BLaER1 treated with 17β-estradiol and CSF1 and Interleukin-3, amounts not matched to agents 10 nM and 100 nM (cell line): ENCODE results near the gene ASS1.

ENCODE experiments used
- H3K27ac ChIP-seq, 11 experiments: shearing (Covaris generic); formaldehyde crosslinking; 2 replicates each; pipeline ENCODE4 v1.8.1; 2022
- H3K27me3 ChIP-seq, 11 experiments: shearing (Covaris generic); formaldehyde crosslinking; 2 replicates each; pipeline ENCODE4 v1.8.1; 2022
- H3K36me3 ChIP-seq, 11 experiments: shearing (Covaris generic); formaldehyde crosslinking; 2 replicates each; pipeline ENCODE4 v1.8.1; 2022
- H3K4me1 ChIP-seq, 10 experiments: shearing (Covaris generic); formaldehyde crosslinking; 2 replicates each; pipeline ENCODE4 v1.8.1; 2022
- H3K4me2 ChIP-seq, 11 experiments: shearing (Covaris generic); formaldehyde crosslinking; 2 replicates each; pipeline ENCODE4 v1.8.1; 2022
- H3K4me3 ChIP-seq, 10 experiments: shearing (Covaris generic); formaldehyde crosslinking; 2 replicates each; pipeline ENCODE4 v1.8.1; 2022
- H3K9ac ChIP-seq, 11 experiments: shearing (Covaris generic); formaldehyde crosslinking; 2 replicates each; pipeline ENCODE4 v1.8.1; 2022
- H3K9me3 ChIP-seq, 11 experiments: shearing (Covaris generic); formaldehyde crosslinking; replicated peaks in 1 of 11; 2 replicates each; pipeline ENCODE4 v1.8.1; 2022
- H4K20me1 ChIP-seq, 11 experiments: shearing (Covaris generic); formaldehyde crosslinking; 2 replicates each; pipeline ENCODE4 v1.8.1; 2022
- Cebpa-rat ChIP-seq, 11 experiments: shearing (Covaris generic); IDR thresholded peaks; 2 replicates each; pipeline ENCODE4 v1.8.1; 2022

ASS1 gene

DNA sequence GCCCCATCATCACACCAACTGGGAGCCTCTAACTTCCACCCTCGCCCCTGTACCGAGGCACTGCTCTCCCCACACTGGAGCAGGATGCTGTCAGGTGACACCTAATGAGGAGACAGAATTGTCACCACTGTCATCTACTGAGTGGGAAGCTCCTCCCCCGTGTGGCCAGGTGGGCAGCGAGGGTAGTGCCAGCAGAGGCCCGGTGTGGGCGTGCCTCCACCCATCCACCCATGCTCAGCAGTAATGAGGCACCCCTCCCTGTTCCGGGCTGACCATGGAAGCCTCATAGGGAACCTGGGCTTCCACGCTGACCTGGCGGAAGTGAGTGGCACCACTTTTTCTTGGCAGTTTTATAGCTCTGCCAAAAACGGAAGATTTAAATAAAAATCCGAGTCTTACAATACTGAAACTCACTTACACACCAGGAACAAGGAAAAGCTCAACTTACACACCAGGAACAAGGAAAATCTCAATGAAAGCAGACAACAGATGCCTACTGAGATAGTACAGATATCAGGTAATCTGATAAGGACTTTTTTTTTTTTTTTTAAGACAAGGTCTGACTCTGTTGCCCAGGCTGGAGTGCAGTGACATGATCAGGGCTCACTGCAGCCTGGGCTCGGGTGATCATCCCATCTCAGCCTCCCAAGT, 30.6 kb upstream of the ASS1 start:
- Histone ChIP-seq H3K4me3 (no peak overlapping the region), H3K4me1 (peaks cover 0 to 49% (median 23%) of the 10 kb centered on the region in 10 experiments; a peak in 18 of 20 replicates), H3K4me2 (peak overlapping the region in 6 of 11 experiments; percentile 5 to 57 (median 30); a peak in 7 of 22 replicates), H3K27ac (no peak overlapping the region), H3K36me3 (no peaks in the 10 kb centered on the region), H3K27me3 (no peaks in the 10 kb centered on the region), H3K9me3 (no peaks in the 10 kb centered on the region), H4K20me1 (peaks cover 0 to 4% (median 0%) of the 10 kb centered on the region in 11 experiments; a peak in 1 of 22 replicates), H3K9ac (no peak overlapping the region)
- no peak for TF ChIP-seq Cebpa-rat (IDR thresholded peaks at IDR 0.05)

DNA sequence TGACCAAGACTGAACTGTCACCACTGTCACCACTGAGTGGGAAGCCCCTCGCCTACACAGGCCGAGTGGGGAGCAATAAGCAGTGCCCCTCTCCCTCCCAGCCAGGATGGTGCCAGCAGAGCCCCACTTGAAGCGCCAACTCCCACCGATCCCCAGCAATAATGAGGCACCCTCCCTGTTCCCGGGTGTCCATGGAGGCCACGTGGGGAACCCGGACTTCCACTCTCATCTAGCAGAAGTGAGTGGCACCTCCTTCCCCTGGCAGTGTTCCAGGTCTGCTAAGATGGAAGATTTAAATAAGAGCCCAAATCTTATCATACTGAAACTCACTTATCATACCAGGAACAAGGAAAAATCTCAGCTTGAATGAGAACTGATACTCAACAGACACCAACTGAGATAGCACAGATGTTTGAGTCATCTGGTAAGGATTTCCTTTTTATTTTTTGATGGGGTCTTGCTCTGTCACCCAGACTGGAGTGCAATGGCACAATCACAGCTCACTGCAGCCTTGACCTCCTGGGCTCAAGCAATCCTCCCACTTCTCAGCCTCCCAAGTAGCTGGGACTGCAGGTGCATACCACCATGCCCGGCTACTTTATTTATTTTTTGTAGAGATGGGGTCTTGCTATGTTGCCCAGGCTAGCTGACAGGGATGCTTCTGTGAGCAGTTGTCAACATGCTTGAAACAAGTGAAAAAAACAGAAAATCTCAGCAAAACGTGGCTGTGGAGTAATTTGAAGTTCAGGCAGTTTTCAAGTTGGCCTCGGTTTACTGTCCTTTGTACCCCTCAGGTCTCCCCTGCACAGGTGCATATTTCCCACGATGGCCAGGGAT, 29.6 kb upstream of the ASS1 start:
- H3K27me3 ChIP-seq, result no peaks in the 10 kb centered on the region
- H3K4me2 ChIP-seq, result peak overlapping the region in 10 of 11 experiments; percentile 5 to 57 (median 24); a peak in 14 of 22 replicates

DNA sequence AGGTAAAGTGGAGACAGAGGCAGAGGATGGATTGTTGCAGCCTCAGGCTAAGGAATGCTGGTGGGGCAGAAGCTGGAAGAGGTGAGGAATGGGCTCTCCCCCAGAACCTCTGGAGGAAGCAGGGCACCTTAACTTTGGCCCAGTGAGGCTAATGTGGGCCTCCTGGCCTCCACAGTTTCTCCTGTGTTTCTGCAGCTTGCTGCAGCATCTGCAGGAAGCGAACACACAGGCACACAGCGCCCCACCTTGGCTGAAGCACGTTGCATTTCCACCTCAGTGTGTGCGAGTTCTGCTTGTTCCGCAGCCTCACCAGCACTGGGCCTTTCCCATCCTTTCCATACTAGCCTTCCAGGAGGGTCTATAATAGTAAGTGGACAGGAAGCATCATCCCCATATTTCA, 27.2 kb upstream of the ASS1 start:
- Histone ChIP-seq H3K27me3 (no peaks in the 10 kb centered on the region), H3K36me3 (no peaks in the 10 kb centered on the region), H3K4me3 (no peak overlapping the region), H3K9me3 (no peaks in the 10 kb centered on the region), H3K9ac (no peak overlapping the region), H3K27ac (no peak overlapping the region), H3K4me2 (no peak overlapping the region), H3K4me1 (peaks cover 18 to 45% (median 38%) of the 10 kb centered on the region in 10 experiments), H4K20me1 (no peaks in the 10 kb centered on the region)
- TF ChIP-seq Cebpa-rat (IDR thresholded peaks at IDR 0.05), result no peak

More for the DNA sequence above, 29.6 kb upstream of the ASS1 start:
- Histone ChIP-seq H4K20me1 (no peaks in the 10 kb centered on the region), H3K9ac (no peak overlapping the region), H3K27ac (peak overlapping the region in 3 of 11 experiments; percentile 6 to 43 (median 9); a peak in 3 of 22 replicates), H3K4me1 (peaks cover 0 to 39% (median 25%) of the 10 kb centered on the region in 10 experiments; a peak in 18 of 20 replicates), H3K36me3 (no peaks in the 10 kb centered on the region), H3K9me3 (no peaks in the 10 kb centered on the region), H3K4me3 (no peak overlapping the region)
- TF ChIP-seq Cebpa-rat (IDR thresholded peaks at IDR 0.05), result no peak

DNA sequence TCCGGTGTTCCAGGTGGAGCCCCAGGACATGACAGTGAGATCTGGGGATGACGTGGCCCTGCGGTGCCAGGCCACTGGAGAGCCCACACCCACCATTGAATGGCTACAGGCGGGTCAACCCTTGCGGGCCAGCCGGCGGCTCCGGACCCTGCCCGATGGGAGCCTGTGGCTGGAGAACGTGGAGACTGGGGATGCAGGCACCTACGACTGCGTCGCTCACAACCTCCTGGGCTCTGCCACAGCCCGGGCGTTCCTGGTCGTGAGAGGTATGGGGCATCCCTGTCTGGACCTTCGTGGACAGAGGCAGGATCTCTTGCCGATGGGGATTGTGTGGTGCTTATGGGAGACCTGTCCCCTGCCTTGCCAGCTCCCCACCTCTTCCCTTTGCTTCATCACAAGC, 26.0 kb upstream of the ASS1 start:
- no peaks in the 10 kb centered on the region for H3K36me3 ChIP-seq
- H3K4me2 ChIP-seq, result no peak overlapping the region; a peak in 1 of 22 replicates
- H4K20me1 ChIP-seq, result no peaks in the 10 kb centered on the region
- H3K4me1 ChIP-seq, result peaks cover 28 to 54% (median 48%) of the 10 kb centered on the region in 10 experiments
- no peaks in the 10 kb centered on the region for H3K9me3 ChIP-seq
- H3K27ac ChIP-seq, result no peak overlapping the region
- TF ChIP-seq Cebpa-rat (IDR thresholded peaks at IDR 0.05), result no peak
- no peaks in the 10 kb centered on the region for H3K27me3 ChIP-seq
- H3K9ac ChIP-seq, result no peak overlapping the region
- no peak overlapping the region for H3K4me3 ChIP-seq

DNA sequence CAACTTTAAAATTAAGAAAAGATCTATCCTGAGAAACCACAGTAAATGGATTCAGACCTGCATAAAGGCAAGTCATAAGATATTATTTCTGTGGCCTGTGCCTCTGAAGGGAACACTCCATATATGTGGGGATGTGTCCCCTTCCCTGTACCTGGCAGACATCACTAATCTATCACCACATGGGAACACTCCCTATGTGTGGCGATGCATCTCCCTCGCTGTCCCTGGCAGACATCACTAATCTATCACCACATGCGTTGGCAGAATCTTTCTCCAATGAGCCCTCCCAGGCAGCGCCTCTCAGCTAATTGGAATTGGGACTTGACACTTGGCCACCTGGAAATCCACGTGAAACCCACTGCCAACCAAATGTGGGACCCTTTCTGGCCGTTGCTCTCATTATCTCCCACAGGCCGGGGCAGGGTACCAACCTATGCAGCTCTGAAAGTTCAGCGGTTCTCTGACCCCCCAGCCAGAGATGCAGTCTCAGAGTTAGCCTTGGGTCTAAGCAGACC, 25.2 kb upstream of the ASS1 start:
- H3K4me3 ChIP-seq, result no peak overlapping the region
- no peaks in the 10 kb centered on the region for H3K9me3 ChIP-seq
- H3K9ac ChIP-seq, result no peak overlapping the region
- H4K20me1 ChIP-seq, result no peaks in the 10 kb centered on the region
- peaks cover 26 to 54% (median 45%) of the 10 kb centered on the region in 10 experiments for H3K4me1 ChIP-seq
- H3K36me3 ChIP-seq, result no peaks in the 10 kb centered on the region
- no peak for TF ChIP-seq Cebpa-rat (IDR thresholded peaks at IDR 0.05)
- no peak overlapping the region for H3K27ac ChIP-seq
- H3K4me2 ChIP-seq, result no peak overlapping the region; a peak in 1 of 22 replicates
- no peaks in the 10 kb centered on the region for H3K27me3 ChIP-seq

DNA sequence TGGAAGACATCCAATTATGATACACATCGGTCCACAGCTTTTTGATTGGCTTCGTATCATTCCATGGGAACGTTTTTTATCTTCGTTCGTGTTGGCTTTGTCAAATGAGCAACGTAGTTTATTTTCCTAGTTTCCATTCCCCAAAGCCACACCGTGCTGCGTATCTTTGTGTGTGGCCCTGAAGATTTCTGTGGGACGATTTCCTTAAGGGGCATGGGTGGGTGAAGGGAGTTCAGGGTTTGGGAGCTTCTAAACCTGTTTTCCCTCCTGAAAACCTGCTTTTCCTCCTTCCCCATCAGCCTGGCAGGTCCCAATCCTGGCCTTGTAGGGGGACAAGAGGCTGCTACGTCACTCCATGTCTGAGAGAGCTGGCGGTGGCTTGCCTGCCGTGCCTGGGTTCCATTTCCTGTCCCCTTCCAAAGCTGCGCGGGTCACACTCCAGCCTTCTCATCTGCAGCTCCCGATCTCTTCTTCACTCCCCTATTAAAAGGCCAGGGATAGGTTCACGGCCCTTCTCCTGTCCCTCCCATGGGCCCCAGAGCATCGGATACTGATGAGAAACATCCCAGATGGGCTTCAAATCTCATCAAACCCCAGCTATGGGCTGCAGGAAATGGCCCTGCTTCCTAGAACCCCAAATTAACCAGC, 23.5 kb upstream of the ASS1 start:
- H3K27me3 ChIP-seq, result no peaks in the 10 kb centered on the region
- no peak overlapping the region for H3K4me3 ChIP-seq
- peak overlapping the region in 8 of 11 experiments; percentile 14 to 66 (median 37); a peak in 11 of 22 replicates for H3K27ac ChIP-seq
- TF ChIP-seq Cebpa-rat (IDR thresholded peaks at IDR 0.05), result no peak
- H3K4me1 ChIP-seq, result peaks cover 19 to 61% (median 46%) of the 10 kb centered on the region in 10 experiments
- H3K4me2 ChIP-seq, result peak overlapping the region; percentile 15 to 79 (median 72); a peak in 20 of 22 replicates
- no peaks in the 10 kb centered on the region for H3K9me3 ChIP-seq
- no peaks in the 10 kb centered on the region for H4K20me1 ChIP-seq
- H3K9ac ChIP-seq, result peak overlapping the region in 2 of 11 experiments; percentile 23 to 29; a peak in 3 of 22 replicates
- no peaks in the 10 kb centered on the region for H3K36me3 ChIP-seq

DNA sequence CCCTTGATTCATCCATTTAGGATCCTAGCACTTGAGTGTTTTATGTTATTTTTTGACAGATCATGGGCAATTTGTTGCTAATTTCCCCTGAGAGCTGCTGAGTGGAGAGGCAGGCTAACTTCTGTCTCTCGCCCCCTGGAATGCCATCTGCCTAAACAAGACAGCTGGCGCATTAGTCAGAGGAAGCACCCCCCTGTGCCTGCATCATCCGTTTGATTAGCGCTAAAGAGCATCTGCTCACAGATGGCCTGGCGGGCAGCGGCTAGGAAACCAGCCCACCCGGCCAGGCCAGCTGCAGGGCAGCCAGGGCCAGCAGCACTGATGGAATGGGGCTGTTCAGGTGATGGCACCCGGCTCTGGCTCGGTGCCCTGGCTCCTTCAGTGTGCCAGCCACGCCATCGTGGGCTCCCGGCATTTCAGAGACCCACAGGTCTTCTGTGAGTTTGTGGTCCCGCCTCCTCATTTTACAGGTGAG, 22.9 kb upstream of the ASS1 start:
- no peaks in the 10 kb centered on the region for H3K36me3 ChIP-seq
- H3K4me2 ChIP-seq, result peak overlapping the region; percentile 15 to 79 (median 72)
- peak overlapping the region in 3 of 11 experiments; percentile 23 to 41 (median 32); a peak in 4 of 22 replicates for H3K9ac ChIP-seq
- no peak overlapping the region for H3K4me3 ChIP-seq
- no peaks in the 10 kb centered on the region for H3K9me3 ChIP-seq
- TF ChIP-seq Cebpa-rat (IDR thresholded peaks at IDR 0.05), result no peak
- H3K4me1 ChIP-seq, result peaks cover 24 to 66% (median 51%) of the 10 kb centered on the region in 10 experiments
- no peaks in the 10 kb centered on the region for H4K20me1 ChIP-seq
- H3K27ac ChIP-seq, result peak overlapping the region in 8 of 11 experiments; percentile 14 to 66 (median 41); a peak in 10 of 22 replicates
- H3K27me3 ChIP-seq, result no peaks in the 10 kb centered on the region

DNA sequence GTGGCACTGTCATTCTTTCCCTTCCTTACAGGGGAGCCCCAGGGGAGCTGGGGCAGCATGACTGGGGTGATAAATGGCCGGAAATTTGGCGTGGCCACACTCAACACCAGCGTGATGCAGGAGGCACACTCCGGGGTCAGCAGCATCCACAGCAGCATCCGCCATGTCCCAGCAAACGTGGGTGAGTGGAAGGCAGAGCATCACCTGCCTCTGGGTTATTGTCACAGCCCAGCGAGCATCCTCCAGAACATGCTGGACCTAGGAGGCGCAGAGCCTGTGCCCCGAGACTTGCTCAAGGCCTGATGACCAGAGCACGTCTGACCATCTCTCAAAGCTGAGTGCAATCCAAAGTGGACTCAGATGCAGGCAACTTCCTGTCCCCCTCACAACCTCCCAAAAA, 22.2 kb upstream of the ASS1 start:
- Histone ChIP-seq H3K9me3 (no peaks in the 10 kb centered on the region), H3K27me3 (no peaks in the 10 kb centered on the region), H3K36me3 (no peaks in the 10 kb centered on the region), H3K9ac (0 out of 22 replicates have a peak overlapping the region, but pooled peaks of 1 of the 11 experiments have one; percentile 32), H4K20me1 (no peaks in the 10 kb centered on the region), H3K27ac (peak overlapping the region in 3 of 11 experiments; percentile 2 to 66 (median 60); a peak in 4 of 22 replicates), H3K4me2 (peak overlapping the region in 10 of 11 experiments; percentile 15 to 79 (median 72); a peak in 21 of 22 replicates), H3K4me3 (no peak overlapping the region), H3K4me1 (peaks cover 31 to 73% (median 58%) of the 10 kb centered on the region in 10 experiments)
- TF ChIP-seq Cebpa-rat (IDR thresholded peaks at IDR 0.05), result no peak
